IMR-90 (cell line): Measurements from ENCODE around the gene NKAIN2. TPM values are rescaled to one million over a fixed set of nuclear protein-coding genes. Genes with fewer than 3 reads are reported as not detected.

Experiments
- ATAC-seq: fragments of 200-7000 bp; cut with Tn5 transposase; 2 replicates; pipeline ENCODE4 v1.9.1; 2020; ENCODE audit warnings: low read depth, mild to moderate bottlenecking, moderate library complexity
- BruUV-seq: library from RNA; stranded (reverse); fragments of 400-500 nt; replicated peaks from 2 replicates; lab custom pipeline; 2021; lab: Mats Ljungman, UMichigan
- CTCF ChIA-PET: fragments of 300-600 bp; formaldehyde crosslinking; extraction: SDS; loops from one replicate; lab custom pipeline; 2021; ENCODE audit warnings: antibody characterized with exemption; lab: Yijun Ruan, JAX
- POLR2A ChIA-PET: fragments of 300-600 bp; sonication (Branson Sonifier 250); formaldehyde crosslinking; loops from one replicate; lab custom pipeline; 2022; ENCODE audit warnings: antibody characterized with exemption; ENCODE audit not compliant: unreplicated experiment; lab: Charles Lee
- DNase-seq: peaks from one replicate; pipeline ENCODE4 v3.0.0; 2013
- H2AFZ ChIP-seq: replicated peaks from 2 replicates; pipeline ENCODE3; 2013; ENCODE audit warnings: low read length, mild to moderate bottlenecking; ENCODE audit not compliant: poor library complexity
- H2AK5ac ChIP-seq: 2 replicates; pipeline ENCODE4 v1.6.1; 2013; ENCODE audit warnings: low read depth, low read length, inconsistent platforms
- H2AK9ac ChIP-seq: replicated peaks from 2 replicates; pipeline ENCODE3; 2013; ENCODE audit warnings: mild to moderate bottlenecking, low read depth, low read length, moderate library complexity; ENCODE audit not compliant: poor library complexity
- H2BK120ac ChIP-seq: 2 replicates; pipeline ENCODE4 v1.6.1; 2013; ENCODE audit warnings: low read depth, low read length, inconsistent platforms
- H2BK15ac ChIP-seq: 3 replicates; pipeline ENCODE4 v1.6.1; 2013; ENCODE audit warnings: low read depth, low read length, inconsistent platforms
- H2BK20ac ChIP-seq: 2 replicates; pipeline ENCODE4 v1.6.1; 2013; ENCODE audit warnings: low read depth, mild to moderate bottlenecking, inconsistent platforms, low read length, moderate library complexity
- H2BK5ac ChIP-seq: 2 replicates; pipeline ENCODE4 v1.6.1; 2013; ENCODE audit warnings: mild to moderate bottlenecking, low read depth, low read length, inconsistent platforms; ENCODE audit not compliant: poor library complexity, severe bottlenecking
- H3K14ac ChIP-seq: replicated peaks from 2 replicates; pipeline ENCODE4 v1.6.1; 2013; ENCODE audit warnings: low read depth, low read length, inconsistent platforms
- H3K18ac ChIP-seq: 2 replicates; pipeline ENCODE4 v1.6.1; 2013; ENCODE audit warnings: low read depth, low read length, control low read depth
- H3K23ac ChIP-seq: 2 replicates; pipeline ENCODE4 v1.6.1; 2013; ENCODE audit warnings: low read depth, low read length, inconsistent platforms
- H3K27ac ChIP-seq: 2 replicates; pipeline ENCODE4 v1.5.1; 2013; ENCODE audit warnings: mild to moderate bottlenecking, control low read depth, low read length; ENCODE audit not compliant: insufficient read depth
- H3K27me3 ChIP-seq: 2 replicates; pipeline ENCODE4 v1.6.1; 2013; ENCODE audit warnings: low read length; ENCODE audit not compliant: control insufficient read depth, insufficient read depth
- H3K36me3 ChIP-seq: 2 replicates; pipeline ENCODE4 v1.6.1; 2013; ENCODE audit warnings: low read length, mixed read lengths; ENCODE audit not compliant: control insufficient read depth, insufficient read depth
- H3K4ac ChIP-seq: 2 replicates; pipeline ENCODE4 v1.6.1; 2013; ENCODE audit warnings: low read depth, low read length, inconsistent platforms
- H3K4me1 ChIP-seq: 2 replicates; pipeline ENCODE4 v1.6.1; 2013; ENCODE audit warnings: low read length, mixed read lengths; ENCODE audit not compliant: control insufficient read depth, insufficient read depth
- H3K4me2 ChIP-seq: 2 replicates; pipeline ENCODE4 v1.6.1; 2013; ENCODE audit warnings: low read depth, mild to moderate bottlenecking, control low read depth, low read length, moderate library complexity
- H3K4me3 ChIP-seq: 2 replicates; pipeline ENCODE4 v1.5.1; 2013; ENCODE audit warnings: low read depth, mild to moderate bottlenecking, control low read depth, low read length, moderate library complexity; ENCODE audit not compliant: insufficient read depth
- H3K56ac ChIP-seq: 2 replicates; pipeline ENCODE4 v1.6.1; 2013; ENCODE audit warnings: low read length, inconsistent platforms; ENCODE audit not compliant: insufficient read depth; ENCODE audit errors: extremely low read depth
- H3K79me1 ChIP-seq, 2 experiments: 2 replicates each; pipeline ENCODE4 v1.6.1; 2013; ENCODE audit warnings: low read length in 2 of 2, inconsistent platforms in 1 of 2, low read depth in 1 of 2
- H3K9ac ChIP-seq: 2 replicates; pipeline ENCODE4 v1.6.1; 2013; ENCODE audit warnings: low read depth, low read length, control low read depth
- H3K9me1 ChIP-seq: 2 replicates; pipeline ENCODE4 v1.6.1; 2013; ENCODE audit warnings: low read length, inconsistent platforms; ENCODE audit not compliant: insufficient read depth
- H3K9me3 ChIP-seq: 2 replicates; pipeline ENCODE4 v1.6.1; 2013; ENCODE audit warnings: low read length; ENCODE audit not compliant: control insufficient read depth, insufficient read depth
- H4K20me1 ChIP-seq: 2 replicates; pipeline ENCODE4 v1.6.1; 2013; ENCODE audit warnings: low read length, inconsistent platforms; ENCODE audit not compliant: insufficient read depth
- H4K5ac ChIP-seq: 2 replicates; pipeline ENCODE4 v1.6.1; 2013; ENCODE audit warnings: mild to moderate bottlenecking, low read depth, low read length, control low read depth
- H4K8ac ChIP-seq, 2 experiments: 2 replicates each; pipeline ENCODE4 v1.6.1; 2013; ENCODE audit warnings: low read depth in 2 of 2, low read length in 2 of 2, control low read depth in 1 of 2, inconsistent platforms in 1 of 2
- H4K91ac ChIP-seq: 2 replicates; pipeline ENCODE4 v1.6.1; 2013; ENCODE audit warnings: low read depth, low read length, inconsistent platforms; ENCODE audit not compliant: insufficient read depth
- BHLHE40 ChIP-seq: fragments of 150-350 bp; IDR thresholded peaks from 2 replicates; pipeline ENCODE4 v1.6.1; 2016; ENCODE audit warnings: mild to moderate bottlenecking, low read depth, low read length
- CHD1 ChIP-seq: IDR thresholded peaks from 2 replicates; pipeline ENCODE4 v1.6.1; 2012; ENCODE audit warnings: low read depth, low read length, improper control_type of control experiment
- POLR2A ChIP-seq: IDR thresholded peaks from 2 replicates; pipeline ENCODE4 v1.6.1; 2012; ENCODE audit warnings: mild to moderate bottlenecking, low read depth, low read length
- WGBS, 2 experiments: methylation state at CpG; one replicate each; pipeline versions ENCODE4 v1.1.5 to v1.1.7; 2013; ENCODE audit warnings: missing lambda C conversion rate in 2 of 2; ENCODE audit not compliant: insufficient read length in 1 of 2; ENCODE audit errors: extremely low coverage in 2 of 2; 5-methylcytosine and 5-hydroxymethylcytosine counted together
- dilution Hi-C: fragments of 300-500 bp; cut with HindIII; formaldehyde crosslinking; loops from one replicate; pipeline ENCODE4 v1.14.3; 2018; ENCODE audit warnings: low sequenced_read_pairs; ENCODE audit not compliant: unreplicated experiment
- in situ Hi-C: fragments of 300-500 bp; cut with MboI; formaldehyde crosslinking; loops from 3 replicates; pipeline ENCODE4 v1.14.3; 2019; ENCODE audit warnings: low sequenced_read_pairs, inconsistent platforms, mixed read lengths
- intact Hi-C: fragments of 100-400 bp; cut with micrococcal nuclease; formaldehyde crosslinking; loops from 2 replicates; pipeline ENCODE4 v1.10.0; 2022
- polyA plus RNA-seq, 3 experiments: library from polyadenylated mRNA; depleted of rRNA; stranded (reverse); fragments of >200 nt; gene quantifications; 2 replicates each; pipeline ENCODE4 v1.2.3, GENCODE V29; 2012; ENCODE audit warnings: low replicate concordance in 1 of 3
- total RNA-seq: library from RNA; depleted of rRNA; stranded (reverse); fragments of >200 nt; gene quantifications from 2 replicates; pipeline ENCODE4 v1.2.3, GENCODE V29; 2012
- TF ChIP-seq, protein P1 (sequence below): fragments of 150-350 bp; IDR thresholded peaks from 2 replicates; pipeline ENCODE4 v1.6.1; 2017; ENCODE audit warnings: mild to moderate bottlenecking, antibody characterized with exemption, low read length, low read depth

Gene NKAIN2
- total and polyA plus RNA-seq, 2 of the 4 experiments (the other 2 are of a cell fraction): not detected

DNA sequence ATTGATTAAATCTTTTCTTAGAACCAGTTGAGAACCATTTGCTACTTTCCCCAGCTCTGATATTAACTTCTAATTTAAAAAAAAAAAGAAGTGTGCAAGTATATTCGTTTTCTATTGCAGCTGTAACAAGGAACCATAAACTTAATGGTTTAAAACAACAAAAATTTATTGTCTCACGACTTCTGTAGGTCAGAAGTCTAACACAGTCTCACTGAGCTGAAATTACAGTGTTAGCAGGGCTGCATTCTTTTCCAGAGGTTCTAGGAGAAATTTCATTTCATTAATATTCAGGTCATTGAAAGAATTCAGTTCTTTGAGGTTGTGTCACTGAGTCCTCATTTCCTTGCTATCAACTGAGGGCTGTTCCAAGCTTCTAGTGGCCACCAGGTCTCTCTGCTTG lies 945.1 kb downstream of the NKAIN2 start:
- Histone ChIP-seq H3K56ac (no peak overlapping the region), H3K18ac (no peak overlapping the region), H4K8ac (no peak overlapping the region), H2BK15ac (no peak overlapping the region), H4K5ac (no peak overlapping the region), H3K4me1 (no peaks in the 10 kb centered on the region), H2AK5ac (no peak overlapping the region), H2BK20ac (no peak overlapping the region), H3K27ac (no peak overlapping the region), H3K9me1 (no peaks in the 10 kb centered on the region), H3K9ac (no peak overlapping the region), H4K20me1 (no peaks in the 10 kb centered on the region), H3K4ac (no peak overlapping the region), H3K4me3 (no peak overlapping the region), H3K9me3 (no peaks in the 10 kb centered on the region), H3K79me1 (no peaks in the 10 kb centered on the region), H2BK120ac (no peak overlapping the region), H3K36me3 (no peaks in the 10 kb centered on the region), H3K4me2 (no peak overlapping the region), H2AFZ (no peak overlapping the region), H3K14ac (no peak overlapping the region), H2AK9ac (no peak overlapping the region), H3K27me3 (no peaks in the 10 kb centered on the region), H3K23ac (no peak overlapping the region), H2BK5ac (no peak overlapping the region), H4K91ac (no peak overlapping the region)
- BruUV-seq: no TSS peak
- POLR2A ChIA-PET: interaction anchor here (0.6 kb wide), 1 partner anchor 11 kb away, joined by 3 read pairs; no protein-coding TSS in a partner anchor
- TF ChIP-seq POLR2A: no peak
- no peak for TF ChIP-seq BHLHE40
- no peak for TF ChIP-seq CHD1
- TF ChIP-seq, protein P1, sequence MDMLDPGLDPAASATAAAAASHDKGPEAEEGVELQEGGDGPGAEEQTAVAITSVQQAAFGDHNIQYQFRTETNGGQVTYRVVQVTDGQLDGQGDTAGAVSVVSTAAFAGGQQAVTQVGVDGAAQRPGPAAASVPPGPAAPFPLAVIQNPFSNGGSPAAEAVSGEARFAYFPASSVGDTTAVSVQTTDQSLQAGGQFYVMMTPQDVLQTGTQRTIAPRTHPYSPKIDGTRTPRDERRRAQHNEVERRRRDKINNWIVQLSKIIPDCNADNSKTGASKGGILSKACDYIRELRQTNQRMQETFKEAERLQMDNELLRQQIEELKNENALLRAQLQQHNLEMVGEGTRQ: no peak
- WGBS, 2 experiments: 33% methylated on average over 1 of the region's 2 CpGs; no CpG with 5 or more reads in 1 of the 2 experiments
- in situ Hi-C loops: no loop called here
- CTCF ChIA-PET: no interaction called here
- dilution Hi-C loops: no loop called here
- DNase-seq (no peak), ATAC-seq (no peak)
- intact Hi-C loops: no loop called here
